Heart left ventricle (tissue), 16 donors: Measurements from ENCODE around the gene UPK3BL2. TPM values are rescaled to one million over a fixed set of nuclear protein-coding genes. Genes with fewer than 3 reads are reported as not detected.
A peak's percentile ranks its signal among the peaks of the same experiment; 100 is the strongest.
"Not testable (repeated sequence)": the region's sequence is repeated elsewhere in the genome, so short reads cannot be mapped to it uniquely, and the experiment has no call there.

ENCODE experiments used
- ATAC-seq, 4 donors: fragments of 200-7000 bp; cut with Tn5 transposase; one replicate each; pipeline ENCODE4 v1.9.1; 2020 to 2022; ENCODE audit warnings: moderate library complexity in 4 of 4, mild to moderate bottlenecking in 3 of 4, moderate number of reproducible peaks in 1 of 4
- DNase-seq, 5 donors: peaks; one replicate each; pipeline ENCODE4 v3.0.0-alpha.2; 2020
- H3K27ac ChIP-seq, 12 donors: fragments of 200-600 bp; sonication (generic) in 4 of 12; one replicate each; pipeline versions ENCODE4 v1.5.0 to v1.8.0; 2016 to 2022; ENCODE audit warnings: mild to moderate bottlenecking in 2 of 12
- H3K27me3 ChIP-seq, 9 donors: fragments of 200-600 bp; sonication (generic) in 2 of 9; one replicate each; pipeline versions ENCODE4 v1.5.1 to v1.8.0; 2016 to 2022; ENCODE audit warnings: mild to moderate bottlenecking in 3 of 9
- H3K36me3 ChIP-seq, 9 donors: fragments of 200-600 bp; sonication (generic) in 2 of 9; one replicate each; pipeline versions ENCODE4 v1.5.0 to v1.8.0; 2018 to 2022; ENCODE audit warnings: mild to moderate bottlenecking in 2 of 9
- H3K4me1 ChIP-seq, 12 donors: fragments of 200-600 bp; sonication (generic) in 4 of 12; one replicate each; pipeline versions ENCODE4 v1.5.0 to v1.8.0; 2016 to 2022; ENCODE audit warnings: mild to moderate bottlenecking in 3 of 12
- H3K4me3 ChIP-seq, 12 donors: fragments of 200-600 bp; sonication (generic) in 4 of 12; one replicate each; pipeline versions ENCODE4 v1.5.0 to v1.8.0; 2017 to 2022; ENCODE audit warnings: mild to moderate bottlenecking in 9 of 12, moderate library complexity in 4 of 12
- H3K9me3 ChIP-seq, 12 donors: fragments of 200-600 bp; sonication (generic) in 4 of 12; one replicate each; pipeline versions ENCODE4 v1.5.0 to v1.8.0; 2016 to 2022; ENCODE audit warnings: mild to moderate bottlenecking in 1 of 12
- WGBS, 4 donors: extraction: QIAGEN DNeasy Blood & Tissue Kit in 2 of 4; methylation state at CpG; one replicate each; pipeline versions ENCODE4 v1.1.5 to v1.1.7; 2013 to 2018; 5-methylcytosine and 5-hydroxymethylcytosine counted together
- intact Hi-C, 10 donors: fragments of 100-400 bp; cut with DNase I; formaldehyde crosslinking; loops; one replicate each; pipeline versions ENCODE4 v1.11.1 to v1.14.2; 2022
- polyA plus RNA-seq, 2 donors: library from polyadenylated mRNA; stranded (reverse); fragments of 200-250 nt; gene quantifications; one replicate each; pipeline ENCODE4 v1.2.3, GENCODE V29; 2013
- total RNA-seq, 9 donors: library from RNA; depleted of rRNA in 2 of 9; stranded (reverse); fragments of >200 nt in 2 of 9; fragmentation: NEBNext Ultra II Directional in 3 of 9; extraction: Animal tissue kit (Norgen Biotek cat#: 25700) in 3 of 9; gene quantifications; one replicate each; pipeline versions ENCODE4 v1.1.0 to v1.2.4, GENCODE V29; 2016 to 2023
- TF ChIP-seq, protein P1 (sequence below), 12 donors: fragments of 200-600 bp; sonication (generic) in 4 of 12; IDR thresholded peaks; one replicate each; pipeline versions ENCODE4 v1.5.0 to v1.8.0; 2018 to 2022; ENCODE audit warnings: antibody characterized with exemption in 12 of 12, mild to moderate bottlenecking in 5 of 12
- donor health status: ischemic (EF 13 %, LVEDD 7.1; RV severe dilation, severe dysfunction).
- donor health status: healthy with polysubstance abuse.
- donor health status: DM: no; HTN: yes; CAD: no.
- donor health status: DM: no; HTN: no; CAD: no.
- donor health status: ischemic (EF 25% LVEDD 6.9; RV normal size, moderate dysfunction).
- donor health status: ischemic (EF 25% LVEDD 5.7; RV mildly dilated, moderate dysfunction).
- donor health status: healthy.
- donor health status: DM: yes; HTN: yes; CAD: no.
- donor health status: ischemic (EF 35%, LVEDD 5.7; RV mildly dilated, moderate dysfunction).
- donor health status: nonischemic (EF 11% LVEDD 7.7; RV severe dilation, severe dysfunction).
- donor health status: DM: yes; HTN: yes; CAD: no.
- donor health status: PGD.
- donor health status: ischemic (EF 29% LVEDD 5.4; RV normal size, mild dysfunction).
- donor health status: nonischemic (EF 23%, LVEDD 6.1; RV moderate dilation, normal function).

Gene UPK3BL2
- total and polyA plus RNA-seq, 11 donors, result 1.2 to 20.6 (median 5.7) TPM

DNA sequence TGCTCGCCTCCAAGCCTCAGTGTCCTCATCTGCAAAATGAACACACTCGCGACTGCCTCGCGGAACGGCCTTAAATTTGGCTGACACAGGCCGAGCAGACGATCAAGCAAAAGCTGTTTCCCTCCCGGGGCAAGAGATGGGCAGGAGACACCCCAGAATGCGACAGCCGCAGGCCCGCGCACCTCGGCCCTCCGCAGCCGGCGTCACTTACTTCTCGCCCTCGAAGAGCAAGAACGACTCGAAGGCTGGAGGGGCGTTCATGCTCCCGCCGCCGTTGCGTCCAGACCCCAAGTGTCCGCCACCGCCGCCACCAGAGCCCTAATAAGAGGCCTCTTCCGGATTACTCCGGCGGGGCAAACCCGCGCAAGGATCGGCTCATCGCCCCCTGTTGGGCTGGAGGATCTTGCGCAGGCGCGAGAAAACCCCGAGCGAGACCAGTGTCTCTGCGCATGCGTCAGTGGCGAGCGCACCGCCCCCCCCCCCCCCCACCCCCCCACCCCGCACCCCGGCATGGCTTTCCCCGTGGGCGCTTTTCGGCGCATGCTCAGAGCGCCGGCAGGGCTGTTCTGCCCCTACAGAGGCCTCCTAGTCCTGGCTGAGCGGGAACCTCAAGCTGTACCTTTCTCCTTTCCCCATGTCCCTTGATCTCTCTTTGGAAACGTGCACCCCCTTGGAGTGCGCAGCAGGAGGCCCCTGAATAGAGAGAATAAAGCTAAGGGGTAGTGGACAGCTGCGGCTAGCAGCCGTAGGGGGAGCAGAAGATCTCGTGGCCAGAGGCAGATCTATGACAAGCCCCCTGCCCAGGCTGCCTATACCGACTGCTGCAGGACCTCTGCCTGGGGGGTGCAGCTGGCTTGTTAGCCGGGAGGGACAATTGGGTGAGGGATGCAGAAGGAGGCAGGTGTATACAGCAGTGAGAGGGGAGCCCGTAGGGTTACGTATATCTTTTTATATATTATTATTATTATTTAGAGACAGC, 29.1 kb upstream of the UPK3BL2 start, which contains the start of gene POLR2J3:
TSS of gene POLR2J3 (minus strand) at position 323 of the 979 bp plus-strand sequence. CDS start at position 261, 62 bp downstream.
- H3K4me3 ChIP-seq, result peak within 1 kb of the TSS; percentile 60 to 95 (median 74)
- WGBS, 4 donors, result 0% methylated on average over 12 to 54 of the region's 64 CpGs
- intact Hi-C loops, result not testable (repeated sequence)

DNA sequence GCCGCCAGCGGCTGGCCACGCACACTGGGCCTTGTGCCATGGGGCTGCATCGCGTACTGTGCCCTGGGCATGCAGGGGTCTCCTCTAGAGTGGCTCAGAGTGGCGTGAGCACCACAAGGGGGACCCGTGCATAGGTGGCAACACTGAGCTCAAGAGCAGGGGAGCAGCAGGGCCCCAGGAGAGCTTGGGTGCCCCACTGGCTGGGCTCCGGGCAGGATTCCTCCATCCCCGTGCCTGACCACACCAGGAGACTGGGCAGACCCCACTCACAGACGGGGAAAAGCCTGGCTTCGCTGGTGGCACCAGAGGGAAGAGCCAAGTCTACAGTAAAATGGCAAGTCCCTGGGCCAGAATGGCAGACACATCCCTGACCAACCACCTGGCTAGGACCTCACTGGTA, 25.1 kb upstream of the UPK3BL2 start:
- ATAC-seq, H3K4me1 ChIP-seq, H3K9me3 ChIP-seq, H3K27me3 ChIP-seq, H3K4me3 ChIP-seq, intact Hi-C loops, H3K27ac ChIP-seq: not testable (repeated sequence)
- WGBS, 4 donors, result 75 to 95% (median 93%) methylated on average over 4 to 5 of the region's 11 CpGs; no CpG with 5 or more reads in 1 of the 4 donors
- DNase-seq, result peak in 3 of 5 donors; percentile 11 to 53 (median 21)
- H3K36me3 ChIP-seq, result peaks cover 0 to 15% (median 0%) of the 10 kb centered on the region in 9 donors

More for the DNA sequence above, 29.1 kb upstream of the UPK3BL2 start, which contains the start of gene POLR2J3:
- not testable (repeated sequence) for H3K4me1 ChIP-seq, H3K27me3 ChIP-seq, H3K36me3 ChIP-seq, H3K9me3 ChIP-seq
- H3K27ac ChIP-seq, result peak within 1 kb of the TSS in 11 of 12 donors; percentile 60 to 86 (median 75)
- DNase-seq (peak; percentile 92 to 100 (median 96)), ATAC-seq (peak; percentile 96 to 98 (median 96))
- TF ChIP-seq, protein P1, sequence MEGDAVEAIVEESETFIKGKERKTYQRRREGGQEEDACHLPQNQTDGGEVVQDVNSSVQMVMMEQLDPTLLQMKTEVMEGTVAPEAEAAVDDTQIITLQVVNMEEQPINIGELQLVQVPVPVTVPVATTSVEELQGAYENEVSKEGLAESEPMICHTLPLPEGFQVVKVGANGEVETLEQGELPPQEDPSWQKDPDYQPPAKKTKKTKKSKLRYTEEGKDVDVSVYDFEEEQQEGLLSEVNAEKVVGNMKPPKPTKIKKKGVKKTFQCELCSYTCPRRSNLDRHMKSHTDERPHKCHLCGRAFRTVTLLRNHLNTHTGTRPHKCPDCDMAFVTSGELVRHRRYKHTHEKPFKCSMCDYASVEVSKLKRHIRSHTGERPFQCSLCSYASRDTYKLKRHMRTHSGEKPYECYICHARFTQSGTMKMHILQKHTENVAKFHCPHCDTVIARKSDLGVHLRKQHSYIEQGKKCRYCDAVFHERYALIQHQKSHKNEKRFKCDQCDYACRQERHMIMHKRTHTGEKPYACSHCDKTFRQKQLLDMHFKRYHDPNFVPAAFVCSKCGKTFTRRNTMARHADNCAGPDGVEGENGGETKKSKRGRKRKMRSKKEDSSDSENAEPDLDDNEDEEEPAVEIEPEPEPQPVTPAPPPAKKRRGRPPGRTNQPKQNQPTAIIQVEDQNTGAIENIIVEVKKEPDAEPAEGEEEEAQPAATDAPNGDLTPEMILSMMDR (IDR thresholded peaks at IDR 0.05), result peak; percentile 34 to 86 (median 66)

GRCh38 chr7:102550808-102551422, 7.4 kb upstream of the UPK3BL2 start, which contains the start of gene SPDYE2:
Gene SPDYE2, plus strand, starts transcription at chr7:102551226. Its CDS starts 2,030 bp downstream, at chr7:102553256.
- H3K27me3 ChIP-seq, H3K27ac ChIP-seq, DNase-seq, H3K4me1 ChIP-seq, H3K4me3 ChIP-seq, H3K36me3 ChIP-seq, intact Hi-C loops, H3K9me3 ChIP-seq: not testable (repeated sequence)
- peak in 2 of 4 donors; percentile 48 to 68 for ATAC-seq
- WGBS, 4 donors, result no CpG with 5 or more reads among the region's 6 CpGs

DNA sequence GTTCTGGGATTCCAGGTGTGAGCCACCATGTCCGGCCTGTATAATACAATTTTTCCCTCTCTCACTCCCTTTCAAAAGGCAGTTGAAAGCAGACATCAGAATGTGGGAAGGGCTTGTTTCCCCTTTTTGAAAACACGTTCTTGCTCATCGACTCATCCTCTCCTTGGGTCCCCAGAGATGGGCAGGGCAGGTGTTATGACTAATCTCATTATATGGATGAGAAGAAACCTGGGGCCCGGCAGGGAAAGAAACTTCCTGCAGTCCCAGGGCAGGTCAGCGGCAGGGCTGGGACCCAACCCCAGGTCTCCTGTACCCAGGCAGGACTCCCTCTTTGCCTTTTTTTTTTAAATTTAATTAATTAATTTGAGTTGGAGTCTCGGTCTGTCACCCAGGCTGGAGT, 2.9 kb upstream of the UPK3BL2 start:
- H3K4me3 ChIP-seq, H3K36me3 ChIP-seq, intact Hi-C loops, H3K27me3 ChIP-seq, H3K4me1 ChIP-seq, ATAC-seq, DNase-seq, H3K9me3 ChIP-seq, H3K27ac ChIP-seq: not testable (repeated sequence)
- 88 to 91% methylated on average over 1 to 2 of the region's 6 CpGs; no CpG with 5 or more reads in 2 of the 4 donors for WGBS, 4 donors

- H3K27ac ChIP-seq, H3K36me3 ChIP-seq, intact Hi-C loops, ATAC-seq, H3K4me1 ChIP-seq, H3K9me3 ChIP-seq, H3K4me3 ChIP-seq, H3K27me3 ChIP-seq: not testable (repeated sequence)
- WGBS, 4 donors, result 95 to 98% (median 97%) methylated on average over 7 to 8 of the region's 12 CpGs; no CpG with 5 or more reads in 1 of the 4 donors
- peak in 1 of 5 donors; percentile 3 for DNase-seq
Measured at GRCh38 chr7:102545288-102545687, 1.8 kb upstream of the UPK3BL2 start.

- H3K4me1 ChIP-seq, H3K27ac ChIP-seq, H3K36me3 ChIP-seq, H3K9me3 ChIP-seq, intact Hi-C loops, H3K27me3 ChIP-seq, H3K4me3 ChIP-seq, DNase-seq: not testable (repeated sequence)
- peak in 2 of 4 donors; percentile 15 to 18 for ATAC-seq
- WGBS, 4 donors, result no CpG with 5 or more reads among the region's 1 CpG
Measured at GRCh38 chr7:102544372-102544771, 876 bp upstream of the UPK3BL2 start.

DNA sequence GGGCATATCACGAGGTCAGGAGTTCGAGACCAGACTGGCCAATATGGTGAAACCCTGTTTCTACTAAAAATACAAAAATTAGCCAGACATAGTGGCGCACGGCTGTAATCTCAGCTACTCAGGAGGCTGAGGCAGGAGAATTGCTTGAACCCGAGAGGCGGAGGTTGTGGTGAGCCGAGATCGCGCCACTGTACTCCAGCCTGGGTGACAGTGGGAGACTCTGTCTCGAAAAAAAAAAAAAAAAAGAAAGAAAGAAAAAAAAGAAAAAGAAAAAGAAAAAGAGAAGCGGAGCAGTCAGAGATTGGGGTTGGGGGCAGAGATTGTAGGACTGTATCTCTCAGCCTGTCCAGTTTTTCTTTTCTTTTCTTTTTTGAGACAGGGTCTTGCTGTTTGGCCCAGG, 725 bp downstream of the UPK3BL2 start:
- H3K27me3 ChIP-seq, intact Hi-C loops, H3K36me3 ChIP-seq, ATAC-seq, H3K9me3 ChIP-seq, H3K4me3 ChIP-seq, H3K27ac ChIP-seq, H3K4me1 ChIP-seq: not testable (repeated sequence)
- WGBS, 4 donors, result 87 to 98% (median 94%) methylated on average over 6 to 7 of the region's 11 CpGs
- peak in 1 of 5 donors; percentile 20 for DNase-seq

- peak in 1 of 4 donors; percentile 3 for ATAC-seq
- DNase-seq, result peak in 1 of 5 donors; percentile 33
Measured at GRCh38 chr7:102542083-102542482, 1.4 kb downstream of the UPK3BL2 start.

GRCh38 chr7:102540604-102541003, 2.9 kb downstream of the UPK3BL2 start:
- H3K27me3 ChIP-seq, H3K36me3 ChIP-seq, intact Hi-C loops, H3K27ac ChIP-seq, H3K4me3 ChIP-seq, ATAC-seq, H3K9me3 ChIP-seq, H3K4me1 ChIP-seq: not testable (repeated sequence)
- WGBS, 4 donors, result 92 to 96% (median 93%) methylated on average over 3 to 6 of the region's 6 CpGs
- peak in 1 of 5 donors; percentile 28 for DNase-seq

More at GRCh38 chr7:102542083-102542482, 1.4 kb downstream of the UPK3BL2 start:
- intact Hi-C loops, H3K36me3 ChIP-seq, H3K4me3 ChIP-seq, H3K4me1 ChIP-seq, H3K9me3 ChIP-seq, H3K27me3 ChIP-seq, H3K27ac ChIP-seq: not testable (repeated sequence)
- WGBS, 4 donors, result 98 to 100% methylated on average over 4 of the region's 8 CpGs; no CpG with 5 or more reads in 2 of the 4 donors
